Choroid plexus epithelial cell (primary cell): ENCODE measurements around the gene EML5.

ENCODE experiments used
- DNase-seq: peaks from one replicate; pipeline ENCODE4 v3.0.0-alpha.2; 2010; ENCODE audit warnings: low read depth
- H3K4me3 ChIP-seq: 2 replicates; pipeline ENCODE4 v1.5.1; 2011; ENCODE audit warnings: low read depth, mild to moderate bottlenecking, control low read depth, low read length, moderate library complexity
- TF ChIP-seq, protein P1 (sequence below): conservative IDR thresholded peaks from 2 replicates; pipeline ENCODE4 v1.5.1; 2011; ENCODE audit warnings: low read depth, mild to moderate bottlenecking, control low read depth, inconsistent platforms, low read length, moderate library complexity

EML5 gene

GRCh38 chr14:88628462-88628861 lies 164.3 kb downstream of the EML5 start:
- H3K4me3 ChIP-seq, result no peak overlapping the region
- TF ChIP-seq, protein P1, sequence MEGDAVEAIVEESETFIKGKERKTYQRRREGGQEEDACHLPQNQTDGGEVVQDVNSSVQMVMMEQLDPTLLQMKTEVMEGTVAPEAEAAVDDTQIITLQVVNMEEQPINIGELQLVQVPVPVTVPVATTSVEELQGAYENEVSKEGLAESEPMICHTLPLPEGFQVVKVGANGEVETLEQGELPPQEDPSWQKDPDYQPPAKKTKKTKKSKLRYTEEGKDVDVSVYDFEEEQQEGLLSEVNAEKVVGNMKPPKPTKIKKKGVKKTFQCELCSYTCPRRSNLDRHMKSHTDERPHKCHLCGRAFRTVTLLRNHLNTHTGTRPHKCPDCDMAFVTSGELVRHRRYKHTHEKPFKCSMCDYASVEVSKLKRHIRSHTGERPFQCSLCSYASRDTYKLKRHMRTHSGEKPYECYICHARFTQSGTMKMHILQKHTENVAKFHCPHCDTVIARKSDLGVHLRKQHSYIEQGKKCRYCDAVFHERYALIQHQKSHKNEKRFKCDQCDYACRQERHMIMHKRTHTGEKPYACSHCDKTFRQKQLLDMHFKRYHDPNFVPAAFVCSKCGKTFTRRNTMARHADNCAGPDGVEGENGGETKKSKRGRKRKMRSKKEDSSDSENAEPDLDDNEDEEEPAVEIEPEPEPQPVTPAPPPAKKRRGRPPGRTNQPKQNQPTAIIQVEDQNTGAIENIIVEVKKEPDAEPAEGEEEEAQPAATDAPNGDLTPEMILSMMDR, result no peak
- DNase-seq, result no peak

DNA sequence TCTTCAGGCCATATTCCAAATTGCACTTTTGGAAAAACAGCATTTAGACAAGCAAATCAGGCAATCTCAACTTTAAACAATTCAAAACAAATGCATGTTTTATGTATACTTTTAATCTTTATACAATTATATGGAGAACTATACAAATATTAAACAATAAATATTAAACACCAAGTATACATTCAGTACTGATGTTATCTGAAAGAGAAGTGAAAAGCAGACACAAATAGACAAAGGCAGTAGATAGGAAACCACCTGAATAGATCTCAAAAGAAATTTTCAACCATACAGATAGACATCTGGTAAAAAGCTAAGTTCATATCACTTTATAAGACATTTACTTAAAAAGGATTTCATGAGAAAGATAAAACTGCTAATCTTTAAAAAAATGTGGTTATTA lies 164.7 kb downstream of the EML5 start:
- DNase-seq, result no peak
- no peak overlapping the region for H3K4me3 ChIP-seq
- TF ChIP-seq, protein P1, result no peak

GRCh38 chr14:88625671-88626070 lies 167.1 kb downstream of the EML5 start:
- TF ChIP-seq, protein P1, result no peak
- H3K4me3 ChIP-seq, result no peak overlapping the region
- no peak for DNase-seq

DNA sequence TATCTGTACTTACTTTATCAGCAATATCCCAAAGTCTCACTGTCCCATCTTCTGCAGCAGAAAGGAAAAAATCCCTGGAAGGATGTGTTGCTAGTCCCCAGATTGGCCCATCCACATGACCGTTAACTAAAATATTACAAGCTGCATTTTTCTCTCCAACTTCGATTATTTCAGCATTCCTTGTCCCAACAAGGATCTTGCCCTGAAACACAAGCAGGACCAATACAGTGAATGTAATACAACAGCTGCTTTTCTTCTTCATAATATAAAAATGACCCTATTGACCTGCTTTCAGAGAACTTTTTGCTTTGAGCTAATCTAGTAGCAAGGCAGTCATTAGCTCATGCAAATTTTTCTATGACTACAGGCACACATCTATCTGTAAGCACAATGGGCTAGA lies 171.7 kb downstream of the EML5 start:
- no peak for DNase-seq
- TF ChIP-seq, protein P1, result no peak
- no peak overlapping the region for H3K4me3 ChIP-seq

GRCh38 chr14:88618476-88618875 lies 174.3 kb downstream of the EML5 start:
- H3K4me3 ChIP-seq, result no peak overlapping the region
- TF ChIP-seq, protein P1, result no peak
- DNase-seq, result no peak

- no peak overlapping the region for H3K4me3 ChIP-seq
- TF ChIP-seq, protein P1, result no peak
Measured at GRCh38 chr14:88617479-88617878, 175.3 kb downstream of the EML5 start.

GRCh38 chr14:88616697-88617096 lies 176.1 kb downstream of the EML5 start:
- H3K4me3 ChIP-seq, result no peak overlapping the region
- TF ChIP-seq, protein P1, result no peak
- no peak for DNase-seq

More at GRCh38 chr14:88617479-88617878, 175.3 kb downstream of the EML5 start:
- no peak for DNase-seq
